Activated CD8-positive, alpha-beta memory T cell treated with anti-CD3 and anti-CD28 coated beads, Interleukin-2, amount 50 U/mL, for 48 hours (primary cell): ENCODE results near the gene ZSWIM4.

ENCODE experiments used
- DNase-seq: peaks from one replicate; pipeline ENCODE4 v3.0.0-alpha.2; 2020

The ZSWIM4 gene

GRCh38 chr19:13880059-13881043, 85.1 kb downstream of the ZSWIM4 start:
- DNase-seq: peak; percentile 99

- DNase-seq: peak; percentile 69
Measured at GRCh38 chr19:13881251-13881691, 86.0 kb downstream of the ZSWIM4 start.
